ENCODE data around the gene ST7L. TPM values are rescaled to one million over a fixed set of nuclear protein-coding genes. Genes with fewer than 3 reads are reported as not detected.

The ST7L gene
- total and polyA plus RNA-seq, 9 of the 15 experiments (the other 6 are each of a cell fraction or from before 2014, with no cell fraction given) = 9.0 to 32.5 (median 26.6) TPM

DNA sequence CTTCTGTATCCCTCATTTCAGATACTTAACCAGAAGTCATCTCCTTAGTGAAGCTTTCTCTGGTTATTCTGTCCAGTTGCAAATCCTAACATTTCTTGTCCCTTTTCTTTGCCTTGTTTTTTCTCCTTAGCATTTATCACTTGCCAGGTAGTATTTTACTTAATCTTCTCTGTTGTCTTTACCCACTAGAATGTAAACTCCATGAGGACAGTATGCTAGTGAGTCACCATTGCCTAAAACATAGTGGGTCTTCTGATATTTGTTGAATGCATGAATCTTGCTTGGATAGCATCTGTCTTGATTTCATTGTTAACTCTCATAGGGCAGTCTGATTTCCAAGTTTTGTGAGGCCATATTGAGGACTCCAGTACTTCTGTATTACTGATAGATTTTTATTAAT lies 10.3 kb upstream of the ST7L start (continued):
- TF ChIP-seq, protein P1, sequence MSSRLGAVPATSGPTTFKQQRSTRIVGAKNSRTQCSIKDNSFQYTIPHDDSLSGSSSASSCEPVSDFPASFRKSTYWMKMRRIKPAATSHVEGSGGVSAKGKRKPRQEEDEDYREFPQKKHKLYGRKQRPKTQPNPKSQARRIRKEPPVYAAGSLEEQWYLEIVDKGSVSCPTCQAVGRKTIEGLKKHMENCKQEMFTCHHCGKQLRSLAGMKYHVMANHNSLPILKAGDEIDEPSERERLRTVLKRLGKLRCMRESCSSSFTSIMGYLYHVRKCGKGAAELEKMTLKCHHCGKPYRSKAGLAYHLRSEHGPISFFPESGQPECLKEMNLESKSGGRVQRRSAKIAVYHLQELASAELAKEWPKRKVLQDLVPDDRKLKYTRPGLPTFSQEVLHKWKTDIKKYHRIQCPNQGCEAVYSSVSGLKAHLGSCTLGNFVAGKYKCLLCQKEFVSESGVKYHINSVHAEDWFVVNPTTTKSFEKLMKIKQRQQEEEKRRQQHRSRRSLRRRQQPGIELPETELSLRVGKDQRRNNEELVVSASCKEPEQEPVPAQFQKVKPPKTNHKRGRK (tag; IDR thresholded peaks at IDR 0.05) = no peak
- TF ChIP-seq FOXK2 (conservative IDR thresholded peaks at IDR 0.05 in 1 of 2, IDR thresholded peaks at IDR 0.05 in 1 of 2; ENCODE audit: low read depth in 2 of 2) (0 out of 4 replicates have a peak, but pooled peaks of 1 of the 2 experiments have one; percentile 11), NRF1 (conservative IDR thresholded peaks at IDR 0.05 in 1 of 2, IDR thresholded peaks at IDR 0.05 in 1 of 2) (no peak), BRF1 (IDR thresholded peaks at IDR 0.05; ENCODE audit: borderline replicate concordance, extremely low read depth, insufficient read length) (no peak), TRIM28 (IDR thresholded peaks at IDR 0.05) (peak; percentile 72; the same call in 1 of the 2 replicates), NR2F6 (CRISPR knock-in tag; IDR thresholded peaks at IDR 0.05) (0 out of 2 replicates have a peak, but pooled peaks have one; percentile 32), DEAF1 (CRISPR knock-in tag; IDR thresholded peaks at IDR 0.05) (no peak), TRIM24 (IDR thresholded peaks at IDR 0.05) (peak in 1 of 2 experiments; percentile 76; a peak in 2 of 4 replicates), ZKSCAN1 (IDR thresholded peaks at IDR 0.05; ENCODE audit: low read depth, low read length) (peak; percentile 27; the same call in 1 of the 2 replicates), POLR3G (IDR thresholded peaks at IDR 0.05; ENCODE audit: extremely low read depth, insufficient read length, insufficient replicate concordance) (no peak), EZH2 (IDR thresholded peaks at IDR 0.05; ENCODE audit: borderline replicate concordance, low read depth, low read length) (no peak), CHCHD3 (CRISPR knock-in tag; IDR thresholded peaks at IDR 0.05) (no peak), NFATC3 (IDR thresholded peaks at IDR 0.05) (no peak)
- TF ChIP-seq, protein P2, sequence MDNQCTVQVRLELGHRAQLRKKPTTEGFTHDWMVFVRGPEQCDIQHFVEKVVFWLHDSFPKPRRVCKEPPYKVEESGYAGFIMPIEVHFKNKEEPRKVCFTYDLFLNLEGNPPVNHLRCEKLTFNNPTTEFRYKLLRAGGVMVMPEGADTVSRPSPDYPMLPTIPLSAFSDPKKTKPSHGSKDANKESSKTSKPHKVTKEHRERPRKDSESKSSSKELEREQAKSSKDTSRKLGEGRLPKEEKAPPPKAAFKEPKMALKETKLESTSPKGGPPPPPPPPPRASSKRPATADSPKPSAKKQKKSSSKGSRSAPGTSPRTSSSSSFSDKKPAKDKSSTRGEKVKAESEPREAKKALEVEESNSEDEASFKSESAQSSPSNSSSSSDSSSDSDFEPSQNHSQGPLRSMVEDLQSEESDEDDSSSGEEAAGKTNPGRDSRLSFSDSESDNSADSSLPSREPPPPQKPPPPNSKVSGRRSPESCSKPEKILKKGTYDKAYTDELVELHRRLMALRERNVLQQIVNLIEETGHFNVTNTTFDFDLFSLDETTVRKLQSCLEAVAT (IDR thresholded peaks at IDR 0.05) = no peak

All from K562 (cell line).